GM21737 (cell line): ENCODE data around the gene TRIM33.

Experiments
- ATAC-seq: cut with Tn5 transposase; IDR thresholded peaks from one replicate; pipeline ENCODE4 v1.9.1; 2021; ENCODE audit warnings: mild to moderate bottlenecking, moderate library complexity; ENCODE audit not compliant: unreplicated experiment

TRIM33 gene

DNA sequence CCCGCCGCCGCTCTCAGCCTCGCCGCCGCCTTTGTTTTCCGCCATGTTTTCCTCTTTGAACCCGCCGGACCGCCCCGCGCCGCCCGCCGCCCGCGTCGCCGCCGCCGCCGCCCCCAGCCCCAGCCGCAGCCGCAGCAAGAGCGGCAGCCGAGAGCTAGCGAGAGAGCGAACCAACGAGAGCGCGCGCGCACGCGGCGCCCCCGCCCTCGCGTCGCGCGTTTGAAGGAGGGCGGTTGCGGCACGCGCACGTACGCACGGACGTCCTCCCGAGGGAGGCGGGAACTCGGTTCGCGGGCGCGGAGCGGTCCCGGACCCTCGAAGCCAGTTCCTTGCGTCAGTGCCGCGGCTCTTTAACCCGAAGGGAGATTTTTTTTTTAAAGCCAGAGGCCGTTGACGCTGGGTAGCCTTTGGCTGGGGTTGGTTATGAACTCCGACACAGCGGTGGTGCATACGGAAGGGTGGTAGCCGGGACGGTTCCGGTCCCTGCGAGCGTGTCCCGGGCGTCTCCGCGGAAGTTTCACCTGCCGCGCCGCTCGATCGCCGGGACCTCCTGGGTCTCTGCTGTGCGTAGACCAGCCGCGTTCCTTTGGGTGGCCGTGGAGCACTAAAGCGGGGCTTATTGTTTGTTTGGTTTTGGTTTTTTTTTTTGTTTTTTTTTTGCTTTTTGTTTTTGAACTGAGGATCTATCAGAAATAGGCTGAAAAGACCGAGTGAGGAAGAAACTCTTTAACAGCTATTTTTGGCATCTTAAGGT is at the start of gene TRIM33:
TSS of gene TRIM33 (minus strand) at position 172 of the 754 bp plus-strand sequence. CDS start at position 45, 127 bp downstream.
- ATAC-seq, result peak; percentile 80

DNA sequence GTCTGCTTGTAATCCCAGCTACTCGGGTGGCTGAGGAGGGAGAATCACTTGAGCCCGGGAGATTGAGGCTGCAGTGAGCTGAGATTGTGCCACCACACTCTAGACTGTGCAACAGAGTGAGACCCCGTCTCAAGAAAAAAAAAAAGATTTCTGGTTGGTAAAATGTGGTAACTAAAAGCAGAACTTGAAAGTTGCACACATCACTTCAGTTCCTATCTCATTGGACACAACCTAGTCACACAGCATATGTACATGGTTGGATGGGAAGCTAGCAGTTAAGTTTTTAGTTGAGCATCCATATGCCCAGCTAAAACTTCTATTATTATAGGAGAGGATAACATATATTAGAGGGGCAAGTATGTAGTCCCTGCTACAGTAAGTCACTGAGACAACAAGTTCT is 48.4 kb upstream of the TRIM33 start:
- ATAC-seq, result no peak

DNA sequence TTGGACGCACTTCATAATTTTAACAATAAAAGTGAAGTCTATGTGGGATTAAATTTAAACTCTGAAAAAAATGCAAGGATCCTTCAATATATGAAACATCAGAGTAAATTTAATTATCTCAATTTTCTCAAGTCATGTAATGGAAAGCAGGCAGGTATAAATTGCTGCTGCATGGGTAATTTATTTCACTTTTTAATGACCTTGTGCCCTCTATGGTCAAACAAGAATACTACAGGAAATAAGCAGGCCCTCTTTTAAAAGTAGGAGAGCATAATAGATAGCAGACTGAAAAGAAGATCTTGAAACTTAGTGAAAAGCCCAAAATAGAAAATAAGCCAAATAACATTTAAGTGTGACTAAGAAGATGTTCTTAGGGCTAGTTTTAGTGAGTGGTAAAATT is 47.5 kb upstream of the TRIM33 start:
- ATAC-seq, result no peak

DNA sequence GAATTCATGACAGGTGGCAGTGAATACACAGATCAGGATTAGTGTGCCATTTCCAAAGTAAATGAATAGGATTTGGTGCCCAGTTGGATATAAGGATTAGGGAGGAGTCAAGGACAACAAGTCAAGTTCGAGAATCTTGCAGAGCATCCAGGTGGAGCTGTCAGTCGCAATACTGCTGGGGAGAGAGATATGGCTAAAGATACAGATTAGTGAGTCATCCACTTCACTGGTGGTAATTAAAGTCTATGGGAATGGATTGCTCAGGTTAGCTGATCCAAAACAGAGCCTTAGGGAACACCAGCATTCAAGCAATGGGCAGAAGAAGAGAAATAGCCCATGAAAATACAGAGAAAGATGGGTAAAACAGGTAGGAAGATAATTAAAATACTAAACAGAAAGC is 43.6 kb upstream of the TRIM33 start:
- no peak for ATAC-seq

DNA sequence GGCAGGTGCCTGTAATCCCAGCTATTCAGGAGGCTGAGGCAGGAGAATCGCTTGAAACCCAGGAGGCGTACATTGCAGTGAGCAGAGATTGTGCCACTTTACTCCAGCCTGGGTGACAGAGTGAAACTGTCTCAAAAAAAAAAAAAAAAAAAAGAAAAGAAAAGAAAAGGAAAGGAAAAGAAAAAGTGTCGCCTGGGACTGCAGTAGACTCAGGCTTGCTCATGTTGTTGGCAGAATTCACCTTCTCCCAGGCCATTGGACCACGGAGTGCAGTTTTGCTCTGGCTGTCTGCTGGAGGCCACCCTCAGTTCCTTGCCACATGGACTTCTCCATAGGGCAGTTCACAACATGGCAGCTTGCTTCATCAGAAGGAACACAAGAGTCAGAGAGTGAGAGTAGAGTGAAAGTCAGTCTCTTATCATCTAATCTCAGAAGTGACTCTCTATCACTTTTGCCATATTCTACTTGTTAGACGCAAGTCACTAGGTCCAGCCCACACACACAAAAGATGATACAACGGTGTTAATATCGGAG is 41.2 kb upstream of the TRIM33 start:
- no peak for ATAC-seq

DNA sequence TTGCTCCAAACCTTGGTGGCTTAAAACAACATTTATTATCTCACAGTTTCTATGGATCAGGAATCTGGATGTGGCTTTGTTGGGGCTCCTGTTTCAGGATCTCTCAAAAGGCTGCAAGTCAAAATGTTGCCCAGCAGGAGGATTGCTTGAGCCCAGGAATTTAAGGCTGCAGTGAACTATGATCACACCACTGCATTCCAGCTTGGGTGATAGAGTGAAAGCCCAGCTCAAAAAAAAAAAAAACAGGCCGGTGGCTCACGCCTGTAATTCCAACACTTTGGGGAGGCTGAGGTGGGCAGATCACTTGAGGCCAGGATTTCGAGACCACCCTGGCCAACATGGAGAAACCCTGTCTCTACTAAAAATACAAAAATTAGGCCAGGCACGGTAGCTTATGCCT is 40.4 kb upstream of the TRIM33 start:
- no peak for ATAC-seq

DNA sequence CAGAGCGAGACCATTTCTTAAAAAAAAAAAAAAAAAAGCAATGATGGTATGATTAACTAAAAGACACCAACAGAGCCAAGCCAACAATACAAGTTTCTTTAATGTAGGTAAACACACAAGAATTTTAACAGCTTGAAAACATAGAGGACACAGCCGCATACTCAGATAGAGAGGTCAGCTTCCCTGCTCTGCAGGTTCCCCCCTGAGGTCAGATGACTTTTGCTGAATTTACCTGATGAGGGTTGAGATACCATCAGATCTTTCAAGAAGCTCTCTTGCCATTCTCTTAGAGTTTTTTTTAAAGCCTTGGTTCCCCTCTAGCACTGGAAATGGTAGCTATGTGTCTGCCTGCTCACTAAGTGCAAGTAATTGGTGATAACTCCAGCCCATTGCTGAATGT is 39.3 kb upstream of the TRIM33 start:
- no peak for ATAC-seq

DNA sequence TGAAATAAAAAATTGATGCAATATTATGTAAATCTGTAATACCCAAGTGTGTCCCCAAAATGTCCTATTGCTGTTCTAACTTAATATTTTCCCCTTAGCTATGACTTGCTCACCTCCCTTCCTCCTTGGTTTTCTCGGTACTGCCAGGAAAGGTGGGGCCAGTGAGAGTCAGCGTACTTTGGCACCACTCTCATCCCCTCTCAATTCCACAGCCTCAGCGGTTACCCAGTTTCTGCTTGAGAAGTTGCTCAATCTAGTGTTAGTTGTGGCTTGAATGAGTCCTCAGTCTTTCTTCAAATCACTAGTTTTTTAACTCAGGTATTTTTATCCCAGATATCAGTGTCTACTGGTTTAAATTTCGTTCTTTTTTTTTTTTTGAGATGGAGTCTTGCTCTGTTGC is 38.1 kb upstream of the TRIM33 start:
- ATAC-seq, result no peak

DNA sequence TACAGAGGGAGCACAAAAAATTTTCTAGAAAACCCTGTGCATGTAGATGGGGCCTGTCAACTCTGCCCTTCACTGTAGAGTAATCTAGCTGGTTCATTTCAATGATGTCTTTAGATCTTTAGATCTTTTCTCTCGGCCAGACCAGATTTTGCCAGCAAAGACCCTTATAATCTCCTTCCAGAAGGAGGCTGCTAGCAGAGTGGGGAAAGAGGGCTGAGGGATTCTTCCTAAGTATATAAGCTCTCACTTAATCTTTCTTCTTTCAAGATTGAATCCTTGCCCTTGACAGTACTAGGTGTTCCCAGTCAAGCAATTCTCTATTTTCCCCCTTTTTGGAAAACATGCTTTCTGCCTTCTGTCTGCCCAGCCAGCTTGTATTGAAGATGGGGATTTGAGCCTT is 36.1 kb upstream of the TRIM33 start:
- no peak for ATAC-seq

DNA sequence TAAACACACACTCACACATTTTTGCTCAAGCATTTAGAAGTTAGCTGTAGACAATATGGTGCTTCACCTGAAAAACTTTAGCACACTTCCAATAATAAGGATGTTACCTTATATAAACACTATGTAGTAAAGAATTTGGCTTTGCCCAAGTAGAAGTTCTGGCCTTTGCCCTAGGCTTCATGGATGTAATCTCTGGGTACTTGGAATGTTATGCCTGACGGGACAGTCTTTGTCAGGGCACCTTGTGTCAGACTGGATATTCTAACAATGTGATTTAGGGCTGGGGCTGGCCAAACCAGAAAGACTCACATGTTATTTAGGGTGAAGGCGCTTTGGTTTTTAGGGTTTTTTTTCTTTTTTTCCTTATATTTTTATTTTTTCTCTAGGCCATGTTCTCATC is 34.8 kb upstream of the TRIM33 start:
- ATAC-seq, result no peak

DNA sequence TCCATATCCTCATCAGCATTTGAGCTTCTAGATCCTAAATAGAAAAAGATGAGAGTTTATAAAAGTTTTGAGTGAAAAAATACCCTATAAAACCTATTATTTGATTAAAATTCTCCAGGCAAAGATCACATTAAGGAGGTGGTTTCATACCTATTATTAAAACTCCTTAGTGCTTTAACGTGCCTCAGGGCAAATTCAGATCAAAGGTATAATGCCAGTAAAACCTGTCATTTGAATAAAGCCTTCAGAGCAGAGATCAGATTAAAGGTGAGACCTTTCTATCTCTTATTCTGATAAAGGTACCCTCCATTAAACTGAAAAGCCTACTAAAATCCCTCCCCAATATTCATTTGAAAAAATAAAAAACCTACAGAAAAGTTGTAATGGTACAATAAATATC is 34.3 kb upstream of the TRIM33 start:
- ATAC-seq, result no peak

DNA sequence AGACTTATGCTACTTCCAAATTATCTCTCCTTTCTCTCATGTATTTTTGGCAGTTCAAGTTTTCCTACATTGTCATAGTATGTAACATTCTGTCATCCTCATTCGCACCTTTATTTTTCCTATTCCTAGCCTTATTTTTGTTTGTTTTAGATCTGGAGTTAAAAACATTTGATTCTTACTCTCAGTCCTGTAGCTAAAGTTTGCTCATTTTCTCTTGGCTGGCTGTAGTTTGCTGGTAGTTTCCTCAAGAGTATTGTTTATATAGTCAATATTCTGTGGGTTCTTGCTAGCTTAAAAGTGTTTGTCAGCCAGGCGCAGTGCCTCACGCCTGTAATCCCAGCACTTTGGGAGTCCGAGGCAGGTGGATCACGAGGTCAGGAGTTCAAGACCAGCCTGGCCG is 29.8 kb upstream of the TRIM33 start:
- no peak for ATAC-seq

DNA sequence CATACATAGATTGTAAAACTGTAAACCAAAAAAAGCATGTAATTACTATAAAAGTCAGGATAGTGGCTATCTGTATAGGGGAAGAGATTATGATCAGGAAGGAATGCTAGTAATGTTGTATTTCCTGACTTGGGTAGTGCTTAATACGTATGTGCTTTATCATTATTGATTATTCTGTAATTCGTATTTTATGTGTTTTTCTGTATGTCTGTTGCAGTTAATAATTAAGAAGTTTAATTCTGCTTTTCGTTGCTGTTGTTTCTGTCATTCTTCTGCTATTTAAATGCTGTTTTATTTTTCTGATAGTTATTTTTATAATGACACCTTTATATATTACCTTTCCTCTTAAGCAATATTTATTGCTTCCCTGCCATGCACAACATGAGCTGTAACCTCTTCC is 29.3 kb upstream of the TRIM33 start:
- no peak for ATAC-seq

DNA sequence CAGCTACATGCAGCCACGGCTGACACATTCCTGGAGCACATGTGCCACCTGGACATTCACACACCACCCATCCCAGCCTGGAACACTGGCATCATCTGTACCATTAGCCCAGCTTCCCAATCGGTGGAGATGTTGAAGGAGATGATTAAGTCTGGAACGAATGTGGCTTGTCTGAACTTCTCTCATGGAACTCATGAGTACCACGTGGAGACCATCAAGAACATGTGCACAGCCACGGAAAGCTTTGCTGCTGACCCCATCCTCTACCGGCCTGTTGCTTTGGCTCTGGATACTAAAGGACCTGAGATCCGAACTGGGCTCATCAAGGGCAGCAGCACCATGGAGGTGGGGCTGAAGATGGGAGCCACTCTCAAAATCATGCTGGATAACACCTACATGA is 25.0 kb upstream of the TRIM33 start:
- no peak for ATAC-seq

DNA sequence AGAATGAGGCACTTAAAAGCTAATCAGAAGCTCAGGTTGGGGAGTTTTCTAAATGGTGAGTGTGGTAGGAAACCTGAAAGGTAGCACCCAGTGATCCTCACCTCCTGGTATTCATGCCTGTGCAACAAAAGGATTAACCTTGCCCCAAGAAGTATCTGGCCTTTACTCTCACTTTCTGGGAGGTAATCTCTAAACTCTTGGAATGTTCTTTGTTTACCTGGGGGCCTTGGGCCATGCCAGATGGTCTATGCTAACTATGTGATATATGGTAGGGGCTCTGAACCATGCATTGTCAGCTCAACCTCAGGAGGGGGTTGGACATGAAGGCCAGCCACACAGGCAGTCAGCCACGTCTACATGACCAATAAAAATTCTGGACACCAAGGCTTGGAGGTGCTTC is 24.4 kb upstream of the TRIM33 start:
- no peak for ATAC-seq

DNA sequence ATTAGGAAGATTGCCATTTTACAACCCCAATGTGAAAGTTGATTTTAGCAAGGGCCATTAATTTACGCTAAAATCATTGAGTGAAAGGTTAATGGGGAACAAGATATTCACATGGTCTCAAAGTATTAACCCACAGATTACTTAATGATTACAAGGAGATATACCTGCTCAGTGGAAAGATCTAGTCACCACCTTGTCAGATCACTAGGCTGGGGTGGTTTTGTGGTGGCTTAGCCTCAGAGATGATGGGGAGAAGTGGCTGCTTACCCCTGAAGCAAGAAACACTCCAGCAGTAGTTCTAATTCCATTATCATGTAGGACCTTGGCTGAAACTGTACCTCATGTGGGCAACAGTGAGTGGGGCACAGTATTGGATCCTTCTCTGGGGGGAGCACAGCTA is 20.1 kb upstream of the TRIM33 start:
- no peak for ATAC-seq

DNA sequence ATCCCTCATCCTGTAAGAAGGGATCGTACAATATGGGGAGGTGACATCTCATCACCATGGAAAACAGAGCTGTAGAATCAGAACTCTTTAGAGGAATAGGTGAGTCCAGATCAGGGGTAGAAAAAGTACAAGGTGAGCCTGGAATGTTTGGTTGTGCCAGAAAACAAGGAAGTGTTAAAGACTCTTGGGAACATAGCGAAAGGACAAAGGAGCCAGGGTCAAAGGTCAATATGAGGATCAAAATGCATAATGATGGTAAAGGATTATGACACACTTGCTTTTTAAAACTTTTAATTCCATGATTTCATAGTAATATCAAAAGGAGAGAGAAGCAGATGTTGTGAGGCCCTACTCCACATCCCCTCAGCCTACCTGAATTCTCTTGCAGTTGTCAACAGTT is 19.2 kb upstream of the TRIM33 start:
- ATAC-seq, result no peak

DNA sequence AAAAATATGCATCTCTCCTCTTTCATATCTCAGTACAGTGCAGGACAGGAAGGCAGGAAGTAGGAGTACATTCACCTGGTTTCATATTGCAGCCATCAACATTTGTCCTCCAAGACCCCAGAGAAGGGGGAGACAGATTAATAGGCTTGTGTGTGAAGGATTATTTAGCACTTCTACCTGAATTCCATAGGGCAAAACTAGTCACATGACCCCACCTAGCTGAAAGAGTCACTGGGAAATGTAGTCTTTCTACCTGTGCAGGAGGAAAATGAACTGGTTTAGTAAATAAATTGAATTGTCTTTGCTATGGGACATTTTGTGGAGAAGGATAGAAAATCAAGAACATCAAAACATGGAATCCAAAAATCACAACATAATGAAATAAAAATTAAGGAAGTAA is 13.9 kb upstream of the TRIM33 start:
- ATAC-seq, result no peak

DNA sequence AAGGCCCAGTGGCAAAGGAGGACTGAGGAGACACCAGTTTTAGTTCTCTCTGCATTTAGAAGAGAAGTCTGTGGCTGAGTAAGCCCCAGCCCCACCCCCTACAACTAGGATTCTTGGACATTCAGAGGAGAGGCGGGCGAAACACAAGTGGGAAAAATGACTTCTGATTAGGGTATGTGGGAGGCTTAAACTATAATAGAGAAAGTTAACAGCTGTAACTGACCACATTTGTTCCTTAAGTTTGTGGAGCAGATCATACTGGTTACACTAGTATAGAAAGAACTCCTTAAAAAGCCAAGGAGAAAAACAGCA is 11.2 kb upstream of the TRIM33 start:
- ATAC-seq, result no peak

DNA sequence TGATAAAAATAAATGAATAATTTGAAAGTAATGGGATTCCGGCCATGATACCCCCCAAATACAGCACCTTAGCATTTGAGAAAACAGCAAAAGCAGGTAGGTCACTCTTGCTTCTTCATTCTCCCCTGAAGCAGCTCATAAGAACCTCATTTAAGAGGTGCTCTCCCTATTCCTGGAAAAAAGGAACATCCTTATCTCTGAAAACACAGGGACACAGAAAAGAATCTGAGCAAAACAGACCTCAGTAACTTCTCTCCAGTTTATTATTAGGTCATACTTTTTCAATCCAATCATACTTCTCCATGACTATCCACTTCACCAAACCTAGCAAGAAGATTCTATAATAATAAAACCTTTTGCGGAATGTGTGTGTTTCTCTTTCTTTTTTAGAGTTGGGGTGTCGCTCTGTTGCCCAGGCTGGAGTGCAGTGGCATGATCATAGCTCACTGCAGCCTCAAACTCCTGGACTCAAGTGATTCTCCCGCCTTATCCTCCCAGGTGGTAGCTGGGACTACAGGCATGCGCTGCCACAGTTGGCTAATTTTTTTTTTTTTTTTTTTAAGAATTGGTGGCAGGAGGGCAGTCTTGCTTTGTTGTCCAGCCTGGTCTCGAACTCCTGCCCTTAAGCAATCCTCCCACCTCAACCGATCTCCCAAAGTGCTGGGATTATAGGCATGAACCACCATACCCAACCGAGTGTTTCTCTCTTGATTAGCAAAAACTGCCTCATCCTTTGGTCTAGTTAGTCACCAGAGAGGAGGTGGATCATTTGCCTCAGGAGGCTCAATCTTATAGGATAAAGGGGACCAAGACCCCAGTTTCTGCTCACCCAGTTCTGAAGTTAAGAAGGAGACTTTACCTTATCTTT is 10.6 kb upstream of the TRIM33 start:
- no peak for ATAC-seq

DNA sequence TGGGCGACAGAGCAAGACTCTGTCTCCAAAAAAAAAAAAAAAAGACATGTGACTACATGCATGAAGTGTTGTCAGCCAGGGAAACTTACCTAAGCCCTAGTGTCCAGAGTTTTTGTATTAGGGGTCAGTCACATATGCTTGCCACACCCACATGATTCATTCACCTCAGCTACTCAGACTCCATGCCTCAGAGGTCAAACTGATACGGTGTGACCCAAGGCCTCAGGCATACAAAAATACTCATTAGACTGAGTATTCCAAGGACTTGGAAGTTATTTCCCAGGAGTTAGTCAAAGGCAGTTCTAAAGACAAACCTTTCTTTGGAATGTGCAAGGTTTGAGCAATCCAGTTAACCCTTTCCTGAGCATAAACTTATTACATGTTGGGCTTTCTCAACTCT is 6.3 kb upstream of the TRIM33 start:
- no peak for ATAC-seq

DNA sequence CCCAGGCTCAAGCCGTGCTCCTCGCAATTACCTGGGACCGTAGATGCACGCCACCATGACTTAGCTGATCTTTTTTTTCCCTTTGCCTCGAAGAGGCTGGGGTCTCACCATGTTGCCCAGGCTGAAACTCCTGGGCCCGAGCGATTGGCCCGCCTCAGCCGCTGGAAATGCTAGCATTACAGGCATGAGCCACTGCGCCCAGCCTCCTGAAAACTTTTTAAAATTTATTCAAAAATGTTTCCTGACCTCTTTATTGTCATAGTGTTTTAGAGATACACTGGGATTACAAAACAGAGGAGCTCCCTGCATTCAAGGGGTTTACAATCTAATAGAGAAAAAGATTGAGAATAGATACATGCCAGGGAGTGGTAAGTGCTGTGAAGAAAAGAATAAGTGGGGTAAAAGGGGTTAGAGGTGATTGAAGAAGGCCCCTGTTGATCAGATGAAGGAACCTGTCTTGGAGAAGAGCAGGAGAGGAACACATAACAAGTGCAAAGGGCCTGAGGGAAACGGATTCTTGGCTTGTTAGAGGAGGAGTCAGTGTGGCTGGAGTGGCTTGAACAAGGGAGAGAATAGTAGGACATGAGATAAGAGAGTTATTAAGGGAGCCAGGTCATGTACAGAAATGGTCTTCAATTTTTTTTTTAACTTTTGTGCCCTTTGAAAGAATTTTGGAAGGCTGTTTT is 1.7 kb upstream of the TRIM33 start:
- ATAC-seq, result no peak
